Limb (tissue), 2 donors: ENCODE results near the gene STK24.
A peak's percentile ranks its signal among the peaks of the same experiment; 100 is the strongest.
"Not testable (repeated sequence)": the region's sequence is repeated elsewhere in the genome, so short reads cannot be mapped to it uniquely, and the experiment has no call there.

ENCODE experiments used
- DNase-seq, 2 donors: peaks; one replicate each; pipeline ENCODE4 v3.0.0-alpha.2; 2016; ENCODE audit errors: extremely low spot score in 2 of 2

STK24 gene

DNA sequence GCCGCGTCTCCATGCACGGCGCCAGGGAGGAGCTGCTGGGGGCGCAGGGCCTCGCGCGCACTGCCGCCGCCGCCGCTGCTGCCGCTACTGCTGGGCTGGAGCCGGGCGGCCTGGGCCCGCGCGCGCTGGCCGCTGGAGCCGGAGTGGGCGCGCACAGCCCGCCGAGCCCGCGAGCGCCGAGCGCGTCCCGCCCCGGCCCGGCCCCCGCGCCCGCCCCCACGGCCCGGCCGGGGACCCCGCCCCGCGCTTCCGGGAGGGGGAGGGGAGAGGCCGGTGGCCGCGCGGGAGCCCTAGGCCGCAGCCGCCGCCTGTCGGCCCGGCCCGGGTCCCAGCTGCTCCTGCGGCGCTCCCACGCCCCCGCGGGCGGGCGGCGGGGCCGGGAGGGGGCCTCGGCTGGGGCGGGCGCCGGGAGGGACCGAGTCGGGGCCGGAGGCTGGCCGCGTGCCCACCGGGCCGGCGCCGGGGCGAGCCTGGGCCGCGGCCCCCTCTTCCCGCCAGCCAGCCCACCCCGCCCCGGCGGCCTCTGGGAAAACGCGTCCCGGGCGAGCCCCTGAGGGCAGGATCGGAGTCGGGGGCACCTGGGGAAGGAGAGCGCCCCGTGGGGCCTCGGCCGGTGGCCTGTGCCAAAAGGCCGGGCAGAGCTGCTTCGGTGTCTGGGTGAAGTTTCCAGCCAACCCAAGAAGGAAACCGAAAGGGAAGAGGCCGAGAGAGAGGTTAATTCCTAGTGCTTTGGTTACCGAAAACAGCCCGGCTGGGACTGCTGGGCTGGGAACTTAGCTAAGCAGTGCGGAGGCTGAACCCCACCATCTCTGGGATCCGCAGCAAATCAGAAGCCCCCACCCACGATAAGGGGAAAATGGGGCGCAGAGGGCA, at the start of gene STK24:
TSS of gene STK24 (minus strand) at position 145 of the 873 bp plus-strand sequence. CDS start 321 bp downstream, outside the sequence.
- DNase-seq, result peak; percentile 72 to 85

DNA sequence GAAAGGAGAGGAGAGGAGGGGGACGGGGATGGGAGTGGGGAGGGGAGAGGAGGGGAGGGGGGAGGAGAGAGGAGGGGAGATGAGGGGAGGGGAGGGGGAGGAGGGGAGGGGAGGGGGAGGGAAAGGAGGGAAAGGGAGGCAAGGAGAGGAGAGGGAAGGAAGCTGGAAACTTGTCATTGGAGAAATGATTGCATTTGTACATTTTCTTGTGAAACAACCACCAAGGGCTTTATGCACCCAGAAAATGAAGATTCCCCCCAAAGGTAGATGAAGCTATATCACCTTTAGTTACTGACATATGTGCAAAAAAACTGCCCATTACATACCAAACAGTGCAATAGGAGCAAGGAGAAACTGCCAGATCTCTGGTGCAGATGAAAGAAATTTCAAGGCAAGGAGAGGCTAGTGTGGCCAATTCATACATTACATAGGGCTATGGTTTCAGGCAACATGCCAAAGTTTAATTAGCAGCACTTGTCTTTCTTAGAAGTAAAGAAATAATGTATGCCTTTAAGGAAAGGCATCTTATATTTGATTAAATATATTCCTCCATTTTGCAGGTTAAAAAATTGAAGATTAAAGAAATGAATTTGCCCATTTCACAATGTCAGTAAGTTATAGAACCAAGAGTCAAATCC, 49.5 kb upstream of the STK24 start:
- DNase-seq, result no peak

DNA sequence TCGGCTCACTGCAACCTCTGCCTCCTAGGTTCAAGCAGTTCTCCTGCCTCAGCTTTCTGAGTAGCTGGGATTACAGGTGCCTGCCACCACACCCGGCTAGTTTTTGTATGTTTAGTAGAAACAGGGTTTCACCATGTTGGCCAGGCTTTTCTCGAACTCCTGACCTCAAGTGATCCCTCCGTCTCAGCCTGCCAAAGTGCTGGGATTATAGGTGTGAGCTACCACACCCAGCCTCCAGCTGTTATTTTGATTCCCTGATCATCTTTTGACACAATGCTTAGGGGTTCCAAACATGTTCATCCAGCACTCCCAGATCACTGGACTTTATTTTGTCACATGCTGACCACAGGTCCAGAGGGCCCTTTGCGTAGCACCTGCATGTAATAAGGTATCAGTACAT, 47.7 kb upstream of the STK24 start:
- DNase-seq, result not testable (repeated sequence)

DNA sequence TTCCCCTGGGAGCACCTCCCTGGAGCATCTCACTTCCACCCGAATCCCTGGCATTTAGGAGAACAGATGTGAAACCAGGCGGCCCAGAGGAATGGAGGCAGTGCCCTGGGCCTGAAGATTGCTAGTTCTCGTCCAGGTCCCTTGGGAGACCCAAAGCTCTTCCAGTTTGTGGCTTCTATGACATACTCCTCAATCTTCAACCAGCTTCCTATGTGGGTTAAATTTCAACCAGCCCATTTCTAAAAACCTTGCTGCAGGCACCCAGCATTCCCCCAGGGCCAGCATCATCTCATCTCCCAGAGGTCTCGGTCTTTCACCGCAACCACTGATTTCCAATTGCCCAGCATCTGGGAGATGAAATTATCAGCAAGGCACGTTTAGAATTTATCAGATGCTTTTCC, 46.0 kb upstream of the STK24 start:
- DNase-seq, result no peak

DNA sequence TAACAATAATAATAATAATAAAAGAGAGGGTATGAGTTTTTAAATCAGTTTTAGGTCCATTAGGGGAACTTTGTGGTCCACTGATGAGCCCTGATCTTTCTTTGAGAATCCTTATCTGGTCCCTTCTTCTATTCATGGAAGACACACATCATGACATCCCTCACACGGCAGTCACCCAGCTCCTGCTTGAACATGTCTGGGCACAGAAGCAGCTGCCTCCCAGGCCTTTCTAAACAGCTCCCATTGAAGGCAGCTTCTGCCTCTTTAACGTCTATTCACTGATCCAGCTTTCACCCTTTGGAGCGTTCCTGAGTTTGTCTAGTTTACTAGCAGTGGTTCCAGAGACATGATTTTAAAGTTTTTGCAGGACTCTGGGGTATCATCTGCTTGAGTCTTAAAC, 42.6 kb upstream of the STK24 start:
- no peak for DNase-seq

DNA sequence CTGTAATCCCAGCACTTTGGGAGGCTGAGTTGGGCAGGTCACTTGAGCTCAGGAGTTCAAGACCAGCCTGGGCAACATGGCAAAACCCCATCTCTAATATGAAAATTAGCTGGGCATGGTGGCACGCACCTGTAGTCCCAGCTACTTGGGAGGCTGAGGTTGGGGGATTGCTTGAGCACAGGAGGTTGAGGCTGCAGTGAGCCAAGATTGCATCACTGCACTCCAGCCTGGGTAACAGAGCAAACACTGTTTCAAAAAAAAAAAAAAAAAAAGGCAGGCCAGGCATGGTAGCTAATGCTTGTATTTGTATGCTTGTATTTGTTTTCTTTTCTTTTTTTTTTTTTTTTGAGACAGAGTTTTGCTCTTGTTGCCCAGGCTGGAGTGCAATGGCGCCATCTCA, 38.7 kb upstream of the STK24 start:
- DNase-seq, result not testable (repeated sequence)

DNA sequence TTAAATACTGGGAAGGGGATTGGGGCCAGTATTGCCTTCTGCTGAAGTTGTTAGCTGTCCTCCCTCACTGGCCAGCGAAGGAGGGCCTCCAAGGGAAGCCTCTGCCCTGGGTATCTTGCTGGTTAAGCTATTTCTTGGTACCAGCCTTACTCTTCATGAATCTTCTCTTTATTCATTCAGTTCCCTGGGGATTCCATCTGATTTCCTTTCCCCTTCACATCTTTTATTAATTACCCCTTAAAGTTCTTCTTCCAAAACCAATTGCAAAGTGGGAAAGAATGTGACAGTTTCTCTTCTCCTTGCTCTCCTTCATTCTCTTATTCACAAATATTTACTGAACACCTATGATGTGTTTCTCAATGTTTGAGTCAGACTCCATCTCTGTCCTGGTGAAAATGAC, 36.7 kb upstream of the STK24 start:
- DNase-seq, result no peak

DNA sequence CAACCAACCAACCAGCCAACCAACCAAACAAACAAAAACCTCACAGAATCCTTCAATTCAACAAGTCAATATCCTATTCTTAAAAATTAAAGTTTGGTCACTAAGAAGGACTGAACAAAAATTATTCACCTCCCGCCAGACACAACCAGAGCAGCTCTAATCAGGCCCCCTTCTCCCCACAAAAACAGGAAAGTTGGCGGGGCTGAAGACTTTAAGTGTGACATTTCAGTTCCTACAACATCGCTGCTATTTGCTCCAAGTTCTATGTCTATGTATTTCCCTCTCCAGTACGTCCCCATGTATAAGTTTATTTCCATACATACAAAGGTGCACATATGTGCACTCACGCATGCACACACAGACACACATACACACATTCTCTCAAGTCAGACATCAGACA, 32.8 kb upstream of the STK24 start:
- DNase-seq, result no peak

DNA sequence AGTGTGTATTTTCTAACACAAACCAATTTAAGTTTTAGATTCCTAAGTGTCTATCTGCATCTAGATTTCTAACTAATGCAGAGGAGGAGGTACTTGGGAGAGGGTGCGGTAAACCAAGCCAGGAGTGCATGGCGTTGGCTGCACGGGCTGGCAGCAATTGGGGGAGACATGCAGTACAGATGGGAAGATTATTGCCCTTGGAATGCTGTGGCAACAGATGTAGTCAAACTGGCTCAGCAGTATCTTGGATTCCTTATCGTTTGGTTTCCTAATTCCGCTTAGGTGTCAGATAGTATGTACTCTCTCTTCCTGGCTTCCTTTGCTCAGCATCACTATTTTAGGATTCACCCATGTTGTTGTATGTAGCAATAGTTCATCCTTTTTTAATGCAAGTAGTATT, 29.4 kb upstream of the STK24 start:
- no peak for DNase-seq

DNA sequence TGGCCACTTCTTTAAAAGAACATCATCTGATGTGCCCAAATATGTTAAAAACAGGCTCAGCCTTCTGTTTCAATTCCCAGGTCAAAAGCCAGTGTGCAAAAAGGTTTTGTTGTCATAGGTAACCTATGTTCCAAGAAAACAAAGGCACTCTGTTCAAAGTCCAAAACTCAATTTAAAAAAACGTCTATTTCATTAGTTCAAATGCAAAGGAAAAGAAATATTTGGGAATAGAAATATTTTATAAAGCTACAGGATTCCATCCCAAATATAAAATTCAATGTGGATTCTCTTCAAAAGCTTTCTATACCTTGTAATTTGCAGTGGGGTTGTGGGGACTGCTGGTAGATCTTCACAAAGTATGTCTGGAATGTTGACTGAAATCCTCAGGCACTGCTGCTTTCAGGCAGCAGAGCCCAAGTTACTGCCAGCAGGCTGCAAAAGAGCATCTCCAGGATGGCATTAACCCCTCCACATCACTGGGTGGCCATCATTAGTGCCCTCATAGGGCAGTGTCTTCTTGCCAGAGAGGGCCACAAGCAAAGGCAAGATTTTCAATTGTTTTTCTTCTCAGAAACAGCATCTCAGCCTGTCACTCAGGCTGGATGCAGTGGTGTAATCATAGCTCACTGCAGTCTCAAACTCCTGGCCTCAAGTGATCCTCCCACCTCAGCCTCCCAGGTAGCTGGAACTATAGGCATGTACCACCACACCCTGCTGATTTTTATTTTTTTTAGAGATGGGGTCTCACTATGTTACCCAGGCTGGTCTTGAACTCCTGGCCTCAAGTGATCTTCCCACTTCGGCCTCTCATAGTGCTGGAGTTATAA, 22.8 kb upstream of the STK24 start:
- DNase-seq, result no peak

DNA sequence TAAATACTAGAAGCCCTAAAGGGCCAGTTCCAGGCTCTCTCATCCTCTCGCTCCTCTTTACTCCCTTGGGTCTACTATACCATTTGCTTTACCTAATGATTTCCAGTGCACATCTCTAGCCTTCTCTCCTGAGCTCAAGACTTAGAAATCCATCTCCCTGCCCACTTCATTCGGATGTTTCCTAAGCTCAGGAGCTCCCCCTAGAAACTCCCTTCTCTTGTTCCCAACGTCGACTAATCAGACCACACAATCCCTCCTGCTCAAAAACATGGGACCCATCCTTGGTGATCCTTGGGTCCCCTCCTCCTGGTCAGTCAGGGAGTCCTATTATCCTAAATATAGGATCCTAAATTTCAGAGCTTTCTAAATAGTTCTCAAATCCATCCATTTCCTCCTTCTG, 21.1 kb upstream of the STK24 start:
- DNase-seq, result no peak

DNA sequence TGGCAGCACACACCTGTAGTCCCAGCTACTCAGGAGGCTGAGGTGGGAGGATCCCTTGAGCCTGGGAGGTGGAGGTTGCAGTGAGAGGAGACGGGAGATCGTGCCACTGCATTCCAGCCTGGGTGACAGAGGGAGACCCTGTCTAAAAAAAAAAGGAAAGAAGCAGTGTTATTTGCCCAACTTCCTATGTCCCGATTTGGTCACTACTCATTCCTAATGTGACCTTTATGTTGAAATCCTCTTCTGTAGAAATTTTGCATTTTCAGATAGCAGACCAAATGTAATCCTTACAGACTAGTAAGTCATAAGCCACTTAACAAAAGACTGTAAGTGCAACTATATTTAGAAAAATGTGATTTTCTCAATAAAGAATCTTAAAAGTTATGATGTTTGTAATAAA, 18.2 kb upstream of the STK24 start:
- no peak for DNase-seq

DNA sequence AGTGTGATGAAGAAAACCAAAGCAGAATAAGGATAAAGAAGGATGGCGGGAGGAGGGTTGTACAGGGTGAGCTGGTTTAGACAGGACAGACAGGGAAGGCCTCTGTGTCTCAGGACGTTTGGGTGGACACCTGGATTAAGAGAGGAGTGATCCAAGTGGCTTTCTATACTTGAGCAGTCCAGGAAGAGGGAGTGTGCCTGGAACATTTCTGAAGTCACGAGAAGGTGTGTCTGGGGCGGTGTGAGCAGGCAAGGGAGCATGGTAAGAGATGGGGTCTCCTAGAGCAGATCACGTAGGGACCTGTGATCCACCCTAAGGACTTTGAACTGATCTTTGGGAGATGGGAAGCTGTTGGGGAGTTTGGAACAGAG, 15.4 kb upstream of the STK24 start:
- no peak for DNase-seq

DNA sequence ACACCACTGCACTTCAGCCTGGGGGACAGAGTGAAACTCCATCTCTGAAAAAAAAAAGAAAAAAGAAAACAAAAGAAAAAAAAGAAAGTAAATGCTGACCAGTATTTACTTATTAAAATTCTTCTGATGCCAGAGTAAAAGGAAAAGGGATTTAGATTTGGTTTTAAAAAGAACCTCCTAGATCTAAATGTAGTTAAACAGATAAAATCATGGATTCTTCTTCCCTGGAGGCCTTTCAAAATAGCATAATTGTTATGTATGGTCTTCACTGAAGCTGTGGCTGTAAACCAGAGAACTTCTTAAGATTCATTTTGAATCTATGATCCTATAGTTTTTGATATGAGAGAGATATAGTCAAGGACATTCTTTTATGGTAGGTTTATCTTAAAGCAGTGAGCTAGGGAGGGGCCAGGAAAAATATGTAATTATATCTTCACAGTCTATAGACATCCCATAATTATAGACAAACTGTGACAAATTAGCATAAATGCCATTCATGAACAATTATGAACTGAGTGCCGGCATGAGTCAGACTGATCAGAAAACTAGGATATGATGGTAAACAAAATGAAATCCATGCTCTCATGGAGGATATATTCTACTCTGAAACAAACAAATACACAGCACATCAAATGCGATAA, 14.9 kb upstream of the STK24 start:
- DNase-seq, result peak in 1 of 2 donors; percentile 0

DNA sequence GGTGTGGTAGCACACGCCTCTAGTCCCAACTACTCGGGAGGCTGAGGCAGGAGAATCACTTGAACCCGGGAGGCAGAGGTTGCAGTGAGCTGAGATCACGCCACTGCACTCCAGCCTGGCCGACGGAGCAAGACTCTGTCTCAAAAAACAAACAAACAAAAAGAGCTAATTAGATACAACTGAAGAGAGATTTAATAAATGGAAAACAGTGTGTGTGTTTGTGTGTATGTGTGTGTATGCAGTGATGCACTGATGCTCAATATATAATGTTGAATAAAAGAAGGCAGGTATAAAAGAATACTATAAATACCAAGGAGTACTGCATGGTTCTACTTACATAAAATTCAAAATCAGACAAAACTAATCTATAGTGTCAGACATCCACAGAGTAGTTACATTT, 13.6 kb upstream of the STK24 start:
- not testable (repeated sequence) for DNase-seq

DNA sequence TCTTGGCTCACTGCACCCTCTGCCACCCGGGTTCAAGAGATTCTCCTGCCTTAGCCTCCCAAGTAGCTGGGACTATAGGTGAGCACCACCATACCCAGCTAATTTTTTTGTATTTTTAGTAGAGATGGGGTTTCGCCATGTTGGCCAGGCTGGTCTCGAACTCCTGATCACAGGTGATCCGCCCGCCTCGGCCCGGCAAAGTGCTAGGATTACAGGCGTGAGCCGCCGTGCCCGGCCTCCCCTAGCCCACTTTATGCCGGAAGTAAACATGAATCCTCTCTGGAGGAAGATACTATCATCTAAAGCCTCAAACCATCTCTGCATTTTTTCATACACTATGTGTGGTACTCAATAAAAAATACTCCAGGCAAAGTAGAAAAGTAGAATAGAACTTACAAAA, 12.6 kb upstream of the STK24 start:
- DNase-seq, result not testable (repeated sequence)

DNA sequence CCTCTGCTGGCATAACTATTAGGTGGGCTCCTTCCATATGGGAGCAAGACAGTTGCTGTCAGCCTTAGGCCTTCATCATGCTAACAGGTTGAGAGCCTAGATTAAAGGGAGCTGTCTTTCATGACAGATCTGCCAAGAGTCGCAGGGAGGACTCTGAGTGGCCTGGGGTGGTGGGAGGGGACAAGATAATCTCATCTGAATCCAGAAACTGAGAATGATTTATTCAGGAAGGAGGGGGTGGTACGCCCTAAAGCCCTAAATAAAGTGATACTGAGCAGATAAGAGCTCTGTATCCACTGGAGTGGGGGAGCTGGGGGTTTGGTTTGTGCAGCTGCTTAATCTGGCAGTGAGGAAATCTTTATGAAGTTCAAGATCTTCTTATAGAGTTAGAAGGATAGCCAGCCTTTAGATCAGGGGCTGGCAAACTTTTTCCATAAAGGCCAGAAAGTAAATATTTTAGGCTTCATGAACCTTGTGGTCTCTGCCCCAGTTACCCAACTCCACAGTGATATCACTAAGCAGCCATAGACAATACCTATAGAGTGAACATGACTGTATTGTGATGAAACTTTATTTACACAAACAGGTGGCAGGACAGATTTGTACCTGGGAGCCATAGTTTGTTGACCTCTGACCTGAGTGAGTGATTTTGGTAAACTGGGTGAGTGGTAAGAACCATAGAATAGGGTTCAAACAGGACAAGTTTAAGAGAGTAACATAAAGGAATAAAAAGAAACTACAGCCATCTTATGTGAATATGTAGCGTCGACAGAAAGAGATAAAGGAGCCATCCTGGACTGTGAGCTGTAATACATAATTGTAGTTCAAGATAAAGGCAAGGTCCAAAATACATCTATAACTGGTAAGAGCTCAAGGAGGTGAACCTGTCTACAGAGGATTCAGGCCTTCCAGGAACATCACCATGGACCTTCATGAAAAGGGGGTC, 9.8 kb upstream of the STK24 start:
- peak in 1 of 2 donors; percentile 0 for DNase-seq

DNA sequence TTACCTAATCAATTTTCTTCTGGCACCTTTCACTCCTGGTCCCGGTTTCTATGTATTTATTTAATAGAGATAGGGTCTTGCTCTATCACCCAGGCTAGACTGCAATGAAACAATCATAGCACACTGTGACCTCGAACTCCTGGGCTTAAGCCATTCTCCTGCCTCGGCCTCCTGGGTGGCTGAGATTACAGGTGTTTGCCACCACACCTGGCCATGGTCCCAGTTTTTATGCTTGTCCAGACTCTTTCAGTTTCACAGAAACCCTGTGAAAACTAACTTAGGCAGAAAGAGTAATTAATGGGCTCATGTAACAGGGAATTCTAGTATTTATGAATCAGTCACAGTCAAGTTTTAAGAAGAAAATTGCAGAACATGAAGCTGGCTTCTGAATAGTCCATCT, 9.0 kb upstream of the STK24 start:
- no peak for DNase-seq

DNA sequence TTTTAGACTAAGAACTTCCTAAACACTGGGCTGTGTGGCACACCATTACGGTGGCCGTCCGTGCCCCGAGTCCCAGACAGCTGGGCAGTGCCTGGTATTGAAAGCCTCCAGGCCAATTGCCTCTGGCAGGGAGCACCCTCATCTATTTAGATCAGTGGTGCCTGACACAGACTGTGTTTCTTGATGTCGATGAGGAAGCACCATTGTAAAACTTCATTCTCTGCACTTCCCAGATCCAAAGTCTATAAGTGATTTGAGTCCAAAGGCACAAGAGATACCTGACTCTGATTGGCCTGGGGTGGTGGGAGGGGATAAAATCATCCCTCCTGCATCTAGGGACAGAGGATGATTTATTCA, 8.5 kb upstream of the STK24 start:
- DNase-seq, result no peak

DNA sequence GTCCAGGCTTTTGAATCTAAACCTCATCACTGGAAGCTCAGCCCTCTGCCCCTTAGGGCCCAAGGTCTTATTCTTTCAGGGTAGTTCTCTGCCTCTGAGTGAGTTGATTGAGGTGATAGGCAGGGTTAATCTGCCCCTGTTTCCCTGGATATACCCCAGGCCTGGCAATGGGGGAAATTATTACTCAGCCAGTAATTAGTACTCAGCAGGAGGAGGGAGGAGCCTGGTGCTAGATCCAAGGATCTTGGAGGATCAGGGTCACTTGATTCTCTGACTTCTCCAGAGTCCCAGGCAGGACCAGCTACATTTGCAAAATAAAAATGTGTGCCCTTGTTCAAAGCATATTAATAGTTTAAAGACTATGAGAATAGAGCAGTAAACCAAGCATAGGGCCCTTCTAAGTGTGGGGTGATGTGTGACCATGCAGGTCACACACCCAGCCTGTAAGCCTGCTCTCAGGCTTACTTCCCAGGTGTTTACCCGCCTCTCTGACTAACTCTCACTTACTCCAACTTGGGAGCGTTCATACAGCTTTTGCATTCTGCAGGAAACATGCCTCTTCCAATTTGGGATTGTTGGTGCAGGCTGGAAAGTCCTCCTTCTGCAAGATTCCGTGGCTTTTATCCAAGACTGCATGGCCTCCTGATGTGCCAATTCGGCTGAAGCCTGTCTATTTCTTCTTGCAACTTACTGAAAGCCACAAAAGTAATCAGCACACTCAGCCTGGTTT, 7.9 kb upstream of the STK24 start:
- no peak for DNase-seq
